KOPT-K1 (cell line): ENCODE data around the gene GUK1.
"Not testable (repeated sequence)": the region's sequence is repeated elsewhere in the genome, so short reads cannot be mapped to it uniquely, and the experiment has no call there.

Experiments used
- H3K27ac ChIP-seq: fragments of 200-600 bp; sonication (generic); 2 replicates; pipeline ENCODE4 v1.5.1; 2016; ENCODE audit warnings: antibody characterized with exemption, mild to moderate bottlenecking, low read depth, low read length; ENCODE audit not compliant: poor library complexity, severe bottlenecking
- H3K36me3 ChIP-seq: fragments of 200-600 bp; sonication (generic); 2 replicates; pipeline ENCODE4 v1.5.1; 2017; ENCODE audit warnings: antibody characterized with exemption, mild to moderate bottlenecking, low read length, moderate library complexity; ENCODE audit not compliant: insufficient read depth
- H3K9me3 ChIP-seq: fragments of 200-600 bp; sonication (generic); 2 replicates; pipeline ENCODE4 v1.5.1; 2017; ENCODE audit warnings: antibody characterized with exemption, low read length, mild to moderate bottlenecking; ENCODE audit not compliant: insufficient read depth, poor library complexity, severe bottlenecking

Gene GUK1

GRCh38 chr1:228109962-228110488, 30.1 kb upstream of the GUK1 start:
- no peaks in the 10 kb centered on the region for H3K9me3 ChIP-seq
- H3K36me3 ChIP-seq: peaks cover 23% of the 10 kb centered on the region
- H3K27ac ChIP-seq: peak overlapping the region; percentile 69

DNA sequence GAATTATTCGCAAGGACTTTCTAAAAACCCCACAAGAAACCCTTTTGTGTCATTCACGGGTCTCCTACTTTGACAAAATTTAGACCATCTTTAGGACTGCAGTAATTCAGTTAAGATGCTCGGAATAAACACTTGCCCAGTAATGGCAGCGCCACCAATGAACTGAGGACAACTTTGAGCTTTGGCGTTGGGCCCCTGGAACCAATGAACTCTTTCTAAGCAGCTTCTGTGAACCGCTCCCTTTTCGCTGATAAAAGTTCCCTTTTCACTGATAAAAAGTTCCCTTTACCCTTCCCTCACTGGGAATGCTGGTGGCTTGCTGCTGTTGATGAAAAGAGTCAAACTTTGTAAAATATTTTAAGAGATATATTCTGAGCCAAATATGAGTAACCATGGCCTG, 29.5 kb upstream of the GUK1 start:
- peaks cover 22% of the 10 kb centered on the region for H3K36me3 ChIP-seq
- no peaks in the 10 kb centered on the region for H3K9me3 ChIP-seq
- H3K27ac ChIP-seq: no peak overlapping the region

GRCh38 chr1:228111315-228111714, 28.8 kb upstream of the GUK1 start:
- H3K9me3 ChIP-seq, H3K27ac ChIP-seq: not testable (repeated sequence)
- peaks cover 14% of the 10 kb centered on the region for H3K36me3 ChIP-seq

- no peak overlapping the region for H3K27ac ChIP-seq
- H3K9me3 ChIP-seq: peaks cover 3% of the 10 kb centered on the region
Observed at GRCh38 chr1:228112167-228112566, 27.9 kb upstream of the GUK1 start.

GRCh38 chr1:228112617-228113016, 27.5 kb upstream of the GUK1 start:
- Histone ChIP-seq H3K36me3 (0 out of 2 replicates have a peak, but pooled peaks cover 3% of the 10 kb centered on the region), H3K27ac (no peak overlapping the region), H3K9me3 (peaks cover 7% of the 10 kb centered on the region)

More at GRCh38 chr1:228112167-228112566, 27.9 kb upstream of the GUK1 start:
- 0 out of 2 replicates have a peak, but pooled peaks cover 7% of the 10 kb centered on the region for H3K36me3 ChIP-seq

DNA sequence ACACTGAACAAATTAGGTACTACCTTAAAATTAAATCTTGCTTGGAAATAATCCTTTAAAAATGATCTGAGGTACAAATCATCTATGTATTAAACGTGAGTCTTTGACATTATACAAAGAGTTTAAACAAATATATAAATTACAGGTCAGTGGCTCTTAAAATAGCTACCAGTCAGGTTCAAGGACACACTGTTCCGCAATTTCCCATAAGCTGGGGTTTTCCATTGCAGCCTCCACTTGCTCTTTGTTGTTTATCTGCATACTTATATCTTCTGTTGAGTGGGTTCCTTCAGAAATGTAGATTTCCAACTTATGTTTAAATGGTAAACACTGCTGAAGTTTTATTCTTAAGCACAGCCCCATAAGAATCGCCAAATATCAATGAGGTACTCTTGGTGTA, 25.3 kb upstream of the GUK1 start:
- no peaks in the 10 kb centered on the region for H3K36me3 ChIP-seq
- no peak overlapping the region for H3K27ac ChIP-seq
- H3K9me3 ChIP-seq: peaks cover 15% of the 10 kb centered on the region

- H3K9me3 ChIP-seq: peaks cover 15% of the 10 kb centered on the region
- no peak overlapping the region for H3K27ac ChIP-seq
- no peaks in the 10 kb centered on the region for H3K36me3 ChIP-seq
Observed at GRCh38 chr1:228117335-228117734, 22.7 kb upstream of the GUK1 start.

DNA sequence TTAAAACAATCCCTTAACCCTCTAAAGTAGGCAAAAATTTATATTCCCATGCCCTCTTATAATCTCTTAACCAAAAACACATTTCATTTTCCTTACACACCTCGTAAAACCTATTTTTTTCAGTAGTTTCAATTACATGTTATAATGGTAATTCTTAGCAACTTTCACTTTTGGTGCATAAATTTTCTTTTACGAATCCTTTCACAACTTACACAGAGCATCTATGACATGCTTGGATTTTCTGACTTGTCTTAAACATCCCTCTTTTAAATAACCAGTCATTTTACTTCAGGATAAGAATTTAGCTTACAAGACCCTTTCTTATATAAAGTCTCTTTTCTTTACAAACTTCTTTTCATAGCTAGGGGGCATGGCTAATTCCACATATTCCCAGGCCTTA, 22.0 kb upstream of the GUK1 start:
- H3K36me3 ChIP-seq: no peaks in the 10 kb centered on the region
- H3K9me3 ChIP-seq: peaks cover 15% of the 10 kb centered on the region
- H3K27ac ChIP-seq: no peak overlapping the region

DNA sequence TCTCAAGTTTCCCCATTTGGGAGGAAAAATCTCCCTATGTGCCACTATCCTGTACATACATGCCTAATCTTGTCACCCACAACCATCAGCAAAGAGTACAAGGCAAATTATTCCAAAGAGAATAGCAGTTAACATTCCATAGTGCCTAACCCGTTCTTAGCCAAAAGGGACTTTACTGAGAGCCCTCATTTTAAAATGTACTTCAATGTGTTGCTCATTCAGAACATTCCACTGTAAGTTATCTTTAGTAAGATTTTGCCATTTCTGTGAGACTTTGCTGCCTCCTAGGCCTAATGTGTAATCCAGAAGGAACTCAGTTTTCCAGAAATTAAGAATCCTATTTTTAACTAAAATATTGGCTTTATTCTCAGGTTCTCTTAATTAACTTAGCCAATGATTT, 19.7 kb upstream of the GUK1 start:
- no peak overlapping the region for H3K27ac ChIP-seq
- peaks cover 15% of the 10 kb centered on the region for H3K9me3 ChIP-seq
- H3K36me3 ChIP-seq: no peaks in the 10 kb centered on the region

- H3K27ac ChIP-seq: no peak overlapping the region
- H3K36me3 ChIP-seq: no peaks in the 10 kb centered on the region
- peaks cover 15% of the 10 kb centered on the region for H3K9me3 ChIP-seq
Observed at GRCh38 chr1:228120857-228121489, 19.1 kb upstream of the GUK1 start.

GRCh38 chr1:228122921-228123441, 17.1 kb upstream of the GUK1 start:
- Histone ChIP-seq H3K9me3 (peaks cover 4% of the 10 kb centered on the region), H3K36me3 (no peaks in the 10 kb centered on the region), H3K27ac (no peak overlapping the region)

DNA sequence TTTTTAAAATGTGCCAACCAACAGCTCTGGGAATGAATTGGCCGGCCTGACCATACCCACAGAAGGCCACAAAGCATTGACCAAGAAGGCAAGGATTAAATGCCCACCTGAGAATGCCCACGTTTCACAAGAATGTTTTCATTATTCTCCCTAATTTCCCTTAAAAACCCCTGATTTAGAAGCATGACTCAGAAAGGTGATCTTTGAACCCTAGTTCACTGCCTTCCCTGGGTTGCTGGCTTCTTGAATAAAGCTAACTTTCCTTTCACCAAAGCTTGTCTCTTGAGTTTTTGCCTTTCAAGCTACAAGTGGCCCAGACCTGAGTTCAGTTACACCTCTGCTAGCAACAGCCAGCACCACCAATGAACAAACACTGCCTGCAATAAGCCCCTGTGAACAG, 16.6 kb upstream of the GUK1 start:
- Histone ChIP-seq H3K36me3 (no peaks in the 10 kb centered on the region), H3K27ac (no peak overlapping the region), H3K9me3 (no peaks in the 10 kb centered on the region)

- no peaks in the 10 kb centered on the region for H3K36me3 ChIP-seq
- H3K27ac ChIP-seq: no peak overlapping the region
Observed at GRCh38 chr1:228125185-228125584, 14.9 kb upstream of the GUK1 start.

GRCh38 chr1:228131766-228132165, 8.3 kb upstream of the GUK1 start:
- no peaks in the 10 kb centered on the region for H3K9me3 ChIP-seq
- no peaks in the 10 kb centered on the region for H3K36me3 ChIP-seq
- no peak overlapping the region for H3K27ac ChIP-seq

More at GRCh38 chr1:228125185-228125584, 14.9 kb upstream of the GUK1 start:
- H3K9me3 ChIP-seq: no peaks in the 10 kb centered on the region

- H3K36me3 ChIP-seq: no peaks in the 10 kb centered on the region
- H3K9me3 ChIP-seq: no peaks in the 10 kb centered on the region
- no peak overlapping the region for H3K27ac ChIP-seq
Observed at GRCh38 chr1:228134591-228134990, 5.5 kb upstream of the GUK1 start.

GRCh38 chr1:228136901-228137300, 3.2 kb upstream of the GUK1 start:
- peak overlapping the region; percentile 26 for H3K27ac ChIP-seq
- no peaks in the 10 kb centered on the region for H3K9me3 ChIP-seq
- H3K36me3 ChIP-seq: no peaks in the 10 kb centered on the region
